Neural crest cell (in vitro differentiated cells): Measurements from ENCODE around the gene CYFIP2. TPM values are rescaled to one million over a fixed set of nuclear protein-coding genes. Genes with fewer than 3 reads are reported as not detected.

Experiments
- DNase-seq: peaks from one replicate; pipeline ENCODE4 v3.0.0; 2021; ENCODE audit warnings: low read depth, mixed read lengths, low spot score
- H3K27ac Mint-ChIP-seq: one replicate; pipeline ENCODE4 v1.8.0; 2021; ENCODE audit warnings: mild to moderate bottlenecking, mixed read lengths; ENCODE audit not compliant: unreplicated experiment
- H3K27me3 Mint-ChIP-seq: 2 replicates; pipeline ENCODE4 v1.8.0; 2021; ENCODE audit warnings: low read depth, mild to moderate bottlenecking, mixed read lengths
- H3K36me3 Mint-ChIP-seq: 2 replicates; pipeline ENCODE4 v1.8.0; 2021; ENCODE audit warnings: low read depth, mild to moderate bottlenecking, mixed read lengths
- H3K4me1 Mint-ChIP-seq: 2 replicates; pipeline ENCODE4 v1.8.0; 2021; ENCODE audit warnings: mixed read lengths
- H3K4me3 Mint-ChIP-seq: one replicate; pipeline ENCODE4 v1.8.0; 2021; ENCODE audit warnings: mild to moderate bottlenecking, mixed read lengths
- H3K9me3 Mint-ChIP-seq: 2 replicates; pipeline ENCODE4 v1.8.0; 2021; ENCODE audit warnings: mixed read lengths
- CTCF ChIP-seq: fragments of 200-600 bp; sonication (generic); conservative IDR thresholded peaks from 2 replicates; pipeline ENCODE4 v1.5.0; 2021; ENCODE audit warnings: antibody characterized with exemption, mild to moderate bottlenecking
- total RNA-seq: library from RNA; stranded (reverse); gene quantifications from 2 replicates; pipeline ENCODE4 v1.2.1, GENCODE V29; 2021

The CYFIP2 gene
- total RNA-seq, 1 donor from 2014 or later: 76.6 TPM

GRCh38 chr5:157263496-157264090, 2.3 kb upstream of the CYFIP2 start:
- Mint-ChIP-seq H3K36me3 (no peaks in the 10 kb centered on the region), H3K4me1 (peaks cover 18% of the 10 kb centered on the region), H3K27me3 (peaks cover 19% of the 10 kb centered on the region), H3K4me3 (peak overlapping the region; percentile 69), H3K9me3 (peaks cover 4% of the 10 kb centered on the region), H3K27ac (no peak overlapping the region)
- DNase-seq: no peak
- no peak for TF ChIP-seq CTCF

- peak overlapping the region; percentile 83 for H3K4me3 Mint-ChIP-seq
- DNase-seq: no peak
- H3K27me3 Mint-ChIP-seq: peaks cover 10% of the 10 kb centered on the region
- H3K4me1 Mint-ChIP-seq: peaks cover 34% of the 10 kb centered on the region
- H3K9me3 Mint-ChIP-seq: peaks cover 2% of the 10 kb centered on the region
- H3K27ac Mint-ChIP-seq: peak overlapping the region; percentile 27
- peak; percentile 34 for TF ChIP-seq CTCF
- H3K36me3 Mint-ChIP-seq: peaks cover 6% of the 10 kb centered on the region
These were observed 524 bp downstream of the CYFIP2 start for GRCh38 chr5:157266286-157267007.

DNA sequence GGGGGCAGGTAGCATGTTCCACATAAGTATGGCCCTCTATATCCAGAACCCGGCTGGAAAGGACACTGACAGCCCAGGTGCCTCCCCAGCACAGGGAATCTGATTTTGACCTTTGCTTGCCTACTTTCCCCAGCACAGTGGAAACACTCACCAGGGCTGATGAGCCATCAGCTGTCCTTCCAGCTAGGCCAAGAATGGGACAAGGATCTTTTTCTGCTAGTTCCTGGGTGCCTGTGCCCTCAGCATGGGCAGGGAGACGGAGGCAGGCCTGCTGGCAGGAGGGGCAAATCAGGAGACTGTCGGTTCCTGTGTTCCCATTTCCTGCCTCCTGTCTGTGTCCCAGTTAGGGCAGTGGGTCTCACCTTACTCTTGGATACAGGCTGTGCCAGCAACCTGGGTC, 1.1 kb downstream of the CYFIP2 start:
- TF ChIP-seq CTCF: no peak
- Mint-ChIP-seq H3K27ac (peak overlapping the region; percentile 27), H3K4me3 (peak overlapping the region; percentile 83), H3K4me1 (peaks cover 34% of the 10 kb centered on the region), H3K9me3 (peaks cover 2% of the 10 kb centered on the region), H3K27me3 (peaks cover 9% of the 10 kb centered on the region), H3K36me3 (peaks cover 6% of the 10 kb centered on the region)
- DNase-seq: no peak

DNA sequence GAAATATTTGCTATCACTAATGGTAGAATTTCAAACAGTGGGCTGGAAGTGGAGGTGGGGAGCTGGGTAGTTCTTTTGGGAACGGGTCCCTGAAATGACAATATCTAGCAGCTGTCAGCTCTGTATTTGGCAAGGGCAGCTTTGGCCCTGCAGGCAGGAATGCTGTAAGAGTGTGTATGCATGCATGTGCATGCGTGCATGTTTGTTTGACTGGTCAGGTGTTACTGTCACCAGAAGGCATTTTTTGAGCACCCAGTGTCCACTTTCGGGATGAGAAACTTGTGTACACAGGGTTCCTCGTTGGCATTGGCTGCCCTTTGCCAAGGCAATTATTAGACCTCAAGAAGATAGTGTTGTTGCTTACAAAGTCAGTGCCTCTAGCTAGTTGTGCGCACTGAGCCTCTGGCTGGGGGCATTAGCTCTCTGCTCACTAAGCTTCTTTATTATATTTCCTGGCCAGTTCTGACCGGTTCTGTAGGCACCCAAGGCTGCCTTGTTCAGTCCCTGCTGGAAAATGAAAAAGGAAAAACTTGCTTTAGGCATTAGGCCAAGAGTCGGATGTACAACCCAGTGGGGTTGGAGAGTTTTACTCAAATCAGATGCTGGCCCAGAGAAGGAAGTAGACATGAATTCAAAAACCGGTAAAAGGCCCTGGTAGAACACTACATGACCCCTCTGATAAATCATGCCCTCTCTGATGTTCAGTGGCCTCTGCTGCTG, 2.0 kb downstream of the CYFIP2 start:
- Mint-ChIP-seq H3K27ac (no peak overlapping the region), H3K27me3 (peaks cover 9% of the 10 kb centered on the region), H3K4me3 (peak overlapping the region; percentile 83), H3K9me3 (peaks cover 2% of the 10 kb centered on the region), H3K4me1 (peaks cover 34% of the 10 kb centered on the region), H3K36me3 (peaks cover 6% of the 10 kb centered on the region)
- DNase-seq: no peak
- TF ChIP-seq CTCF: peak; percentile 28

- H3K4me1 Mint-ChIP-seq: peaks cover 34% of the 10 kb centered on the region
- H3K36me3 Mint-ChIP-seq: peaks cover 6% of the 10 kb centered on the region
- TF ChIP-seq CTCF: no peak
- no peak overlapping the region for H3K4me3 Mint-ChIP-seq
- peaks cover 2% of the 10 kb centered on the region for H3K9me3 Mint-ChIP-seq
- H3K27ac Mint-ChIP-seq: no peak overlapping the region
- DNase-seq: no peak
- no peaks in the 10 kb centered on the region for H3K27me3 Mint-ChIP-seq
These were observed 3.3 kb downstream of the CYFIP2 start for GRCh38 chr5:157269165-157269671.
